SIG-M5 treated with dmso at 0.1 percent for 504 hours (cell line): ENCODE results near the gene PTPN2.

Experiments
- DNase-seq: peaks from one replicate; lab custom pipeline; 2025; ENCODE audit not compliant: unreplicated experiment; lab: John Stamatoyannopoulos, UW

Gene PTPN2

DNA sequence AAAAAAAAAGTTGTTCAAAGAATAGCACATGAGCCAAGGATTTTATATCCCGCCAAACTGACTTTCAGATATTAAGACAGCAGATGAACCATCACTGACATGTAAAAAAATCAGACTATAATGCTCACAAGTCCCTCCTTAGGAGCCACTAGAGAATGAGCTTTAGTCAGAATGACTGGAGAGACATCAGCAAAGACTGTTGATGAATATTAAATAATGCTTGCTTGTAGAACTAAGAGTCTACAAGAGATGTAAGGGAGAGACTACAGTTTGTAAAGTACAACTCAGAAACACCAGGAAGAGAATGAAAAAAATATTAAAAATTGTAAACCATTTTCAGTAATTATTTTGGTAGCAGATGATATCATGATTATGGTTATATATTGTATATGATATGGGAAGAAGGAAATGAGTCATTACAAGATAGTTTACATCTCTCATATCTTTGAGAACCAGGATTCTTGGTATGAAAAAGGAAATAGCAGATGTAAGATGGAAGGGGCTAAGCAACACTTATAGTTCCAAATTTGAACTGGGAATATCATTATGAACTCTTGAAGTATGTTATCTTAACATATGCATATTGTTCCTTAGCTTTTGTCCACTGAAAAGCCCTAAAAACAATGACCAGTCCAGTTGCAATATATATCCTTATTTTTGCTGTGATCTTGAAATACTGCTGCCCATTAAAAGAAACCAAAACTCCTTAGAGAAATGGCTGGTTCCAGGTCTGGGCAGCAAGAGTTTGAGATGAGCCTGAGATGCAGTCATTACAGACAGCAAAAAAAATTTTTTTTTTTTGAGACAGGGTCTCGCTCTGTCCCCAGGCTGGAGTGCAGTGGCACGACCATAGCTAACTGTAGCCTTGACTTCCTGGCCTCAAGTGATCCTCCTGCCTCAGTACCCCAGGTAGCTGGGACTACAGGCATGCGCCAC, 55.7 kb downstream of the PTPN2 start:
- no peak for DNase-seq

DNA sequence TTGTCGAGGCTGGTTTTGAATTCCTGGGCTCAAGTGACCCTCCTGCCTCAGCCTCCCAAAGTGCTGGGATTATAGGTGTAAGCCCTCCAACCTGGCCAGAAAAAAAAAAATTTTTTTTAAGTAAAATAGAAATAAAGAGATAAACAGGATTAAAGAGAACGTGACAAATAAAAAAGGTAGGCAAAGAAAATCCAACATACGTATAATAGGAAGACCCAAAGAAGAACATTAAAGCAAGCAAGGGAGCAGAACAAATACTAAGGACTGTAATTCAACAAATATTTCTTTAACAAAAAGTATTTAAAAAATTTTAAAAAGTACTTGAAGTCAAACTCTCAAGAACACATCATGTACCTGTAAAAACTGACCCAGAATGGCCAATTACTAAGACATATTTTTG, 56.4 kb downstream of the PTPN2 start:
- DNase-seq: no peak

DNA sequence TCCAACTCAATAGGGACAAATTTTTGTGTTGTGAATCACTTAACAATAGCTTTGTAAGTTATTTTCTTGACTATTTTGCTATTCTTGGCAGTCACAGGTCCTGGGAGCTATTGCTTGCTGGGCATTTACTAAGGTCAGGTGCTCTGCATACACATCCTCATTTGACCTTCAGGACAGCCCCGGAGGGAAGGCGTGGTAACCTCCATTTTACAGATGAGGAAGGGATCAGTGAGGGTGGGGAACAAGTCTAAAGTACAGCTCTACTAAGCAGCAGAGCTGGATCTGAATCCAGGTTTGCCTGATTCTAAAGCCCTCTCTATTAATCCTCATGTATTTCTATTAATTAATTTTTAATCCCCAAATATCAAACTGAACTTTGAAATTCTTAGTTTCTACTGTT, 58.8 kb downstream of the PTPN2 start:
- no peak for DNase-seq

- no peak for DNase-seq
These were observed 60.1 kb downstream of the PTPN2 start for GRCh38 chr18:12823892-12824291.

GRCh38 chr18:12821408-12821807, 62.6 kb downstream of the PTPN2 start:
- no peak for DNase-seq

- DNase-seq: no peak
These were observed 63.5 kb downstream of the PTPN2 start for GRCh38 chr18:12820506-12820905.

DNA sequence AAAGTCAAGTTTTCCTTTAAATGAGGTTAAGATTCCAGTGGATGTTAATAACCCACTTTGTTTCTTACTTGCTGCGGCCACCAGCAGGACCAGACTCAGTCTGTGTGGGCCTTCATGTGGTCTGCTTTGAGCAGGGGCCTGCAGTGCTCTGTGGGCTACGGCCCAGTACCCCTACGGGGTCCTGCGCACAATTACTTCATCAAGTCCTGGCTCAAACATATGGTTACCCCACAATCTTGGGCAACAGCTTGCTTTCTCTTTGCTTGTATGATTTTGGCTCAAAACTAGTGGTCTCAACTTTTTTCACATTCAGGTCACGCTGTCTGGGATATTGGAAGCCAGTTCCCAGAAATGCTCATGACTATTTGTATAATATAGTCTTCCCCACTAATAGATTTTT, 64.2 kb downstream of the PTPN2 start:
- DNase-seq: no peak

DNA sequence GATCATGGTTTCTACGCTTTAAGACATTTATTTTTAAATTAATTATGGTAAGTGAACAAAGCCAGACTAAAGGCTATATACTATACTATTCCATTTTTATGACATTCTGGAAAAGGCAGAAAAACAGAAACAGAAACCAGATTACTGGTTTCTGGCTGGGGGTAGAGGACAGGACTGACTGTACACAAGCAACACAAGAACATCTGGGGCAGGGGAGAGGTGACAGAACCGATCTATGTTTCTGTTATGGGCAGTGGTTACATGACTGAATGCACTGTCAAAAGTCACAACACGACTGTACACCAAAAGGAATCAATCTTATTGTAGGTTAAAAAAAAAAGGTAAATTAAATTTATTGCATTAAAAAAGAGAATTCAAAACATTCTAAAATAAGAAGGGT, 64.7 kb downstream of the PTPN2 start:
- DNase-seq: no peak

DNA sequence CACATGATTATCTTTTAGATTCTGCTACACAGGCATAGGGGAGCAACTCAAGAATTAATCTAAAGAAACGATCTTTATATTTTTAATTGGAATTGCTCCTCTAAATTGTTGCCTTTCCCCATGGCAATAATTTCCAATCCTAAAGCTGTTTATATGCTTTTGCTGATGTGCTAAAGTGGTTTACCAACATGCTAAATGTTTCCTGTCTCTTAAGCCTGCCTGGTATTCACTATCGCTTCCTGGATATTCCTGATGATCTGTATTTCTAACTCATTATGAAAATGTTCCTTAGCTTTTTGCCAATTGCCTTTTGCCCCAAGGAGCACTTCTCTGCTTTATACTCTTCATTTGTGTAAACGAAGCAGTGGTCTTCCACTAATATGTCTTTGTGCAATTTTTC, 65.8 kb downstream of the PTPN2 start:
- no peak for DNase-seq

GRCh38 chr18:12816451-12816850, 67.6 kb downstream of the PTPN2 start:
- DNase-seq: no peak

- no peak for DNase-seq
These were observed 72.7 kb downstream of the PTPN2 start for GRCh38 chr18:12811191-12811950.

- DNase-seq: no peak
These were observed 80.7 kb downstream of the PTPN2 start for GRCh38 chr18:12803069-12803936.

- DNase-seq: no peak
These were observed 81.5 kb downstream of the PTPN2 start for GRCh38 chr18:12802538-12802937.

DNA sequence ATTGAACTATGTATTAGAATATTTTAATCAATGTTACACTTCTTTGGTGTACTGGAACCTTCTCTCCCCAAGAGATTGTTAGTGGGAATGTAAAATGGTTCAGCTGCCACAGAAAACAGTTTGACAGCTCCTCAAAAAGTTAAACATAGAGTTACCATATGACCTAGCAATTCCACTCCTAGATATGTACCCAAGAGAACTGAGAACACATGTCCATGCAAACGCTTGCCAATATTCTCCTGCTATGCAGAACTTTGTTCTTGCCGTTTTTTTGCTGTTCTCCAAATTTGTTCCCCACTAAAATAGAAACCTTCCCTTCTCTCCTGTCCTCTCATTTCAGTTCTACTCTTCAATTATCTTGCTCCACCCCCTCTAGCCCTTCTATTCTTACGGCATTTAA, 87.6 kb downstream of the PTPN2 start:
- no peak for DNase-seq

DNA sequence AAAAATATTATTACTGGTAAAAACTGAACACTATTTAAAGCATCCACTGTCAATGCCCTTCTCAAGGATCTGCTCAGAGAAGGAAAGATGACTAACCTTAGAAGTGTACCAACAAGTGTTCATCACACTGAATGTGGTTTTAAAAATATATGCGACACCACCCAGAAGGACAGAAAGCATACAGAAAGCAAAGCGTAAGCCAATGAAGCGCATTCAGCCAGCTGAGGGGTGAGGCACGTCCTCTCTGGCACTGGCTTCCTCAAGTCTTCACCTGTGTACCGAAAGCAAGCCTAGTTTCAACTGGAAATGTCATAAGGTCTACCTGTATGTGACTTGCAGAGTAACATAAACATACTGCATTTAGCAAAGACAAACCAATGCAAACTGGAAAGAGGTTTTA, 92.4 kb downstream of the PTPN2 start:
- DNase-seq: no peak

- no peak for DNase-seq
These were observed 97.4 kb downstream of the PTPN2 start for GRCh38 chr18:12786669-12787068.

DNA sequence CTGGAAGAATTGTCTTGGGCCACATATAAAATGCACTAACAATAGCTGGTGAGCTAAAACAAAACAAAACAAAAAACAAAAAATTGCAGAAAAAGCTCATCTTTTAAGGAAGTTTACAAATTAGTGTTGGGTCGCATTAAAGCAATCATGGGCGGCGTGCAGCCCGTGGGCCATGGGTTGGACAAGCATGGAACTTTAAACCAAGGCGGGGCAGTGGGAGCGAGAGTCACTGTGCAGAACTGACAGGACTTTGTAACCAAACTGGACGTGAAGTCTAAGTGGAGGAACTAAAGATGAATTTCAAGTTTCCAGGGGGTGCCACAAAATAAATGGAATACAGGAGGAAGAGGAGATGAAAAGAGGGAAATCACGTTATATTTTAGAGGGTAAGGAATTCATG, 100.5 kb downstream of the PTPN2 start:
- DNase-seq: no peak

GRCh38 chr18:12782521-12782920, 101.5 kb downstream of the PTPN2 start:
- DNase-seq: no peak

GRCh38 chr18:12779456-12779855, 104.6 kb downstream of the PTPN2 start:
- no peak for DNase-seq

DNA sequence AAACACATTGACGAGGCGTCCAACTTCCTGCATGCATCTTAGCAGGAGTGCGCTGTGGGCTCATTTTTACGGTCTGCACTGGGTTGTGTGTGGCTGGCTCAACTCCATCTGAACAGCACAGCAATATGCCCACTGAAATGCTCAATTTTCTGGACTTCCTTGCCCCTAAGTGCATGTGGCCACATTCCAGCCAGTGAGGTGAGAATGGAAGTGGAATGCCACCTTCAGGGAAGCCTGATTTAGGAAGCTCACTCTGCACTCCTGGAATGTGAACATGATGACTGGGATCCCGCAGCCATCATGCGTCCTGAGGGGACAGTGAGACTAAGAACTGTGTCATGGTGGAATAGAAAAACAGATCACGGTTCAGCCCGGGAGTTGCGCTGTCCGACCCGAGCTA, 105.0 kb downstream of the PTPN2 start:
- no peak for DNase-seq

DNA sequence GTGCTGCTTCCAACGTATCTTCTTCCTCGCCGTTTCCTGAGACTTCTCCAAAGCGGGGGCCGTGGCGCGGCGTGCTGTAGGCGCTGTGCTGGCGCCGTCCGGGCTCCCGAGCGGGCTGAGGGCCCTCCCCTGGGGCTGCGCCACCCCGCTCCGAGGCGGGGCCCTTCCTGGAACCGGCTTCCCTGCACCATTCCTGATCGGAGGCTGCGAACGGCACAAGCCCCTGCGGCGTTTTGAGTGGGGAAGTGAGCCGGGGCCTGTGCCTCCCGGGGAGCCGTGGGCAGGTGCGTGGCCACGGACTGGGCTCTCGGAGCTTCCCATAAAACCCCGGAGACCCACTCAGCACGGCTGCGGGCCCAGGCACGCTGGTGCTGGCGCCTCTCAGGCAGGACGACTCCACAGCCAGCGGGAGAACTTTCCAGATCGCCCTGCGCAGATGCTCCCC, 106.5 kb downstream of the PTPN2 start:
- DNase-seq: no peak
